Right lung (tissue), 5 donors: ENCODE data around the gene AMOT. TPM values are rescaled to one million over a fixed set of nuclear protein-coding genes. Genes with fewer than 3 reads are reported as not detected.

ENCODE experiments used
- DNase-seq, 2 donors: peaks; one replicate each; pipeline ENCODE4 v3.0.0-alpha.2; 2013
- polyA plus RNA-seq, 5 donors: library from polyadenylated mRNA; unstranded; fragments of 120-200 nt; gene quantifications; one replicate each; pipeline versions ENCODE4 v1.2.1 to v1.2.3, GENCODE V29; 2013; ENCODE audit warnings: inconsistent platforms in 1 of 5, low replicate concordance in 1 of 5; ENCODE audit not compliant: insufficient read length in 5 of 5, insufficient read depth in 1 of 5

AMOT gene
- polyA plus RNA-seq, 5 donors, result 13.7 to 23.8 (median 21.5) TPM

- DNase-seq, result no peak
Measured at GRCh38 chrX:112800971-112801775, 39.5 kb downstream of the AMOT start.

GRCh38 chrX:112799425-112799824, 41.2 kb downstream of the AMOT start:
- DNase-seq, result no peak

- DNase-seq, result no peak
Measured at GRCh38 chrX:112798736-112799135, 41.9 kb downstream of the AMOT start.

- DNase-seq, result no peak
Measured at GRCh38 chrX:112789931-112790330, 50.7 kb downstream of the AMOT start.

- DNase-seq, result no peak
Measured at GRCh38 chrX:112786076-112786475, 54.6 kb downstream of the AMOT start.

GRCh38 chrX:112785344-112785743, 55.3 kb downstream of the AMOT start:
- no peak for DNase-seq

- no peak for DNase-seq
Measured at GRCh38 chrX:112784692-112785091, 55.9 kb downstream of the AMOT start.

- DNase-seq, result no peak
Measured at GRCh38 chrX:112779139-112779538, 61.5 kb downstream of the AMOT start.

- DNase-seq, result no peak
Measured at GRCh38 chrX:112774651-112775293, 65.9 kb downstream of the AMOT start.

GRCh38 chrX:112774142-112774541, 66.5 kb downstream of the AMOT start:
- no peak for DNase-seq

GRCh38 chrX:112769034-112769433, 71.6 kb downstream of the AMOT start:
- DNase-seq, result no peak

- no peak for DNase-seq
Measured at GRCh38 chrX:112768563-112768962, 72.1 kb downstream of the AMOT start.

GRCh38 chrX:112766774-112767173, 73.9 kb downstream of the AMOT start:
- no peak for DNase-seq

- no peak for DNase-seq
Measured at GRCh38 chrX:112761242-112762207, 79.1 kb downstream of the AMOT start.

- no peak for DNase-seq
Measured at GRCh38 chrX:112760697-112761096, 79.9 kb downstream of the AMOT start.

GRCh38 chrX:112759966-112760365, 80.7 kb downstream of the AMOT start:
- DNase-seq, result no peak

- DNase-seq, result no peak
Measured at GRCh38 chrX:112759512-112759911, 81.1 kb downstream of the AMOT start.

GRCh38 chrX:112757946-112758345, 82.7 kb downstream of the AMOT start:
- DNase-seq, result no peak

GRCh38 chrX:112753116-112753515, 87.5 kb downstream of the AMOT start:
- no peak for DNase-seq

- no peak for DNase-seq
Measured at GRCh38 chrX:112751076-112751475, 89.6 kb downstream of the AMOT start.

- DNase-seq, result no peak
Measured at GRCh38 chrX:112746812-112747595, 93.6 kb downstream of the AMOT start.
